ENCODE measurements around the gene GFM1.

Gene GFM1

GRCh38 chr3:158663832-158664231 lies 19.5 kb downstream of the GFM1 start:
- no peak for DNase-seq (ENCODE audit: low spot score)
- no peaks in the 10 kb centered on the region for H3K9me3 ChIP-seq (replicated peaks in 1 of 2; ENCODE audit: control insufficient read depth in 2 of 2, insufficient read depth in 1 of 2, low read depth in 1 of 2, low read length in 2 of 2)
- H3K23ac ChIP-seq (ENCODE audit: low read depth, low read length, poor library complexity) = no peak overlapping the region
- H3K4me2 ChIP-seq (ENCODE audit: insufficient read depth, low read length, poor library complexity, severe bottlenecking) = no peak overlapping the region
- H3K4me1 ChIP-seq (ENCODE audit: control insufficient read depth in 2 of 2, insufficient read depth in 1 of 2, low read depth in 1 of 2, low read length in 2 of 2) = no peaks in the 10 kb centered on the region
- no peak overlapping the region for H3K4ac ChIP-seq (ENCODE audit: low read length)
- no peak overlapping the region for H3K18ac ChIP-seq (ENCODE audit: low read length)
- no peaks in the 10 kb centered on the region for H3K79me1 ChIP-seq (ENCODE audit: low read depth, low read length)
- peaks cover 12 to 96% of the 10 kb centered on the region in 2 donors for H3K36me3 ChIP-seq (replicated peaks in 1 of 2; ENCODE audit: control insufficient read depth in 2 of 2, insufficient read depth in 2 of 2, low read length in 2 of 2)
- H2BK120ac ChIP-seq (ENCODE audit: low read depth, low read length) = no peak overlapping the region
- no peak overlapping the region for H3K27ac ChIP-seq (replicated peaks; ENCODE audit: low read length)
- H2BK5ac ChIP-seq (ENCODE audit: low read length) = no peak overlapping the region
- H2BK15ac ChIP-seq (ENCODE audit: low read length) = no peak overlapping the region
- H3K4me3 ChIP-seq (ENCODE audit: low read length in 2 of 2) = no peak overlapping the region
- H2AFZ ChIP-seq (ENCODE audit: low read length) = no peak overlapping the region
- H3K14ac ChIP-seq (ENCODE audit: low read length) = no peak overlapping the region
- H4K91ac ChIP-seq (ENCODE audit: low read depth, low read length, poor library complexity) = no peak overlapping the region
- no peaks in the 10 kb centered on the region for H3K27me3 ChIP-seq (ENCODE audit: control insufficient read depth in 3 of 3, insufficient read depth in 3 of 3, low read depth in 1 of 3, low read length in 3 of 3)
- H3K9ac ChIP-seq (ENCODE audit: low read depth, low read length, poor library complexity) = no peak overlapping the region
- no peak overlapping the region for H2BK12ac ChIP-seq (ENCODE audit: low read length)
- no peak overlapping the region for H2AK5ac ChIP-seq (ENCODE audit: low read depth, low read length)
- H4K8ac ChIP-seq (ENCODE audit: low read depth, low read length) = no peak overlapping the region
- no CpG with 5 or more reads among the region's 1 CpG for WGBS, 2 donors (ENCODE audit: extremely low coverage in 2 of 2, insufficient read length in 2 of 2, insufficient replicate concordance in 1 of 2)

GRCh38 chr3:158666416-158666815 lies 22.1 kb downstream of the GFM1 start:
- Histone ChIP-seq H4K8ac (ENCODE audit: low read depth, low read length) (no peak overlapping the region), H2AK5ac (ENCODE audit: low read depth, low read length) (no peak overlapping the region), H3K4me3 (ENCODE audit: low read length in 2 of 2) (no peak overlapping the region), H3K36me3 (replicated peaks in 1 of 2; ENCODE audit: control insufficient read depth in 2 of 2, insufficient read depth in 2 of 2, low read length in 2 of 2) (peaks cover 7 to 87% of the 10 kb centered on the region in 2 donors), H3K79me1 (ENCODE audit: low read depth, low read length) (no peaks in the 10 kb centered on the region), H3K9ac (ENCODE audit: low read depth, low read length, poor library complexity) (no peak overlapping the region), H2AFZ (ENCODE audit: low read length) (no peak overlapping the region), H3K4me1 (ENCODE audit: control insufficient read depth in 2 of 2, insufficient read depth in 1 of 2, low read depth in 1 of 2, low read length in 2 of 2) (no peaks in the 10 kb centered on the region), H3K9me3 (replicated peaks in 1 of 2; ENCODE audit: control insufficient read depth in 2 of 2, insufficient read depth in 1 of 2, low read depth in 1 of 2, low read length in 2 of 2) (no peaks in the 10 kb centered on the region), H3K23ac (ENCODE audit: low read depth, low read length, poor library complexity) (no peak overlapping the region), H2BK5ac (ENCODE audit: low read length) (no peak overlapping the region), H4K91ac (ENCODE audit: low read depth, low read length, poor library complexity) (no peak overlapping the region), H3K14ac (ENCODE audit: low read length) (no peak overlapping the region), H3K18ac (ENCODE audit: low read length) (no peak overlapping the region), H2BK15ac (ENCODE audit: low read length) (no peak overlapping the region), H3K4ac (ENCODE audit: low read length) (no peak overlapping the region), H3K27me3 (ENCODE audit: control insufficient read depth in 3 of 3, insufficient read depth in 3 of 3, low read depth in 1 of 3, low read length in 3 of 3) (no peaks in the 10 kb centered on the region), H3K4me2 (ENCODE audit: insufficient read depth, low read length, poor library complexity, severe bottlenecking) (no peak overlapping the region), H2BK120ac (ENCODE audit: low read depth, low read length) (no peak overlapping the region), H3K27ac (replicated peaks; ENCODE audit: low read length) (no peak overlapping the region), H2BK12ac (ENCODE audit: low read length) (no peak overlapping the region)
- no peak for DNase-seq (ENCODE audit: low spot score)
- WGBS, 2 donors (ENCODE audit: extremely low coverage in 2 of 2, insufficient read length in 2 of 2, insufficient replicate concordance in 1 of 2) = no CpG with 5 or more reads among the region's 3 CpGs

- no peak overlapping the region for H3K23ac ChIP-seq (ENCODE audit: low read depth, low read length, poor library complexity)
- no peak overlapping the region for H3K4ac ChIP-seq (ENCODE audit: low read length)
- H3K27me3 ChIP-seq (ENCODE audit: control insufficient read depth in 3 of 3, insufficient read depth in 3 of 3, low read depth in 1 of 3, low read length in 3 of 3) = no peaks in the 10 kb centered on the region
- H2BK15ac ChIP-seq (ENCODE audit: low read length) = no peak overlapping the region
- H3K9ac ChIP-seq (ENCODE audit: low read depth, low read length, poor library complexity) = no peak overlapping the region
- no peak overlapping the region for H2BK120ac ChIP-seq (ENCODE audit: low read depth, low read length)
- H3K14ac ChIP-seq (ENCODE audit: low read length) = no peak overlapping the region
- H4K91ac ChIP-seq (ENCODE audit: low read depth, low read length, poor library complexity) = no peak overlapping the region
- no peak overlapping the region for H3K4me3 ChIP-seq (ENCODE audit: low read length in 2 of 2)
- H3K4me1 ChIP-seq (ENCODE audit: control insufficient read depth in 2 of 2, insufficient read depth in 1 of 2, low read depth in 1 of 2, low read length in 2 of 2) = peaks cover 0 to 2% of the 10 kb centered on the region in 2 donors
- DNase-seq (ENCODE audit: low spot score) = no peak
- H3K9me3 ChIP-seq (replicated peaks in 1 of 2; ENCODE audit: control insufficient read depth in 2 of 2, insufficient read depth in 1 of 2, low read depth in 1 of 2, low read length in 2 of 2) = no peaks in the 10 kb centered on the region
- H2AFZ ChIP-seq (ENCODE audit: low read length) = no peak overlapping the region
- WGBS, 2 donors (ENCODE audit: extremely low coverage in 2 of 2, insufficient read length in 2 of 2, insufficient replicate concordance in 1 of 2) = no CpG with 5 or more reads among the region's 2 CpGs
- no peaks in the 10 kb centered on the region for H3K79me1 ChIP-seq (ENCODE audit: low read depth, low read length)
- H2BK5ac ChIP-seq (ENCODE audit: low read length) = no peak overlapping the region
- no peak overlapping the region for H4K8ac ChIP-seq (ENCODE audit: low read depth, low read length)
- H2BK12ac ChIP-seq (ENCODE audit: low read length) = no peak overlapping the region
- H3K18ac ChIP-seq (ENCODE audit: low read length) = no peak overlapping the region
- H3K4me2 ChIP-seq (ENCODE audit: insufficient read depth, low read length, poor library complexity, severe bottlenecking) = no peak overlapping the region
- no peak overlapping the region for H2AK5ac ChIP-seq (ENCODE audit: low read depth, low read length)
- H3K27ac ChIP-seq (replicated peaks; ENCODE audit: low read length) = no peak overlapping the region
- peaks cover 6 to 70% of the 10 kb centered on the region in 2 donors for H3K36me3 ChIP-seq (replicated peaks in 1 of 2; ENCODE audit: control insufficient read depth in 2 of 2, insufficient read depth in 2 of 2, low read length in 2 of 2)
These were observed 24.2 kb downstream of the GFM1 start for GRCh38 chr3:158668506-158668905.

GRCh38 chr3:158671821-158672214 lies 27.5 kb downstream of the GFM1 start:
- peak; percentile 4 for DNase-seq (ENCODE audit: low spot score)
- no peak overlapping the region for H3K14ac ChIP-seq (ENCODE audit: low read length)
- H2BK120ac ChIP-seq (ENCODE audit: low read depth, low read length) = no peak overlapping the region
- no peak overlapping the region for H3K27ac ChIP-seq (replicated peaks; ENCODE audit: low read length)
- H3K4me1 ChIP-seq (ENCODE audit: control insufficient read depth in 2 of 2, insufficient read depth in 1 of 2, low read depth in 1 of 2, low read length in 2 of 2) = peaks cover 0 to 2% of the 10 kb centered on the region in 2 donors
- H3K4ac ChIP-seq (ENCODE audit: low read length) = no peak overlapping the region
- H4K8ac ChIP-seq (ENCODE audit: low read depth, low read length) = no peak overlapping the region
- H3K79me1 ChIP-seq (ENCODE audit: low read depth, low read length) = no peaks in the 10 kb centered on the region
- H2AK5ac ChIP-seq (ENCODE audit: low read depth, low read length) = no peak overlapping the region
- H2AFZ ChIP-seq (ENCODE audit: low read length) = peak overlapping the region; percentile 66
- WGBS, 2 donors (ENCODE audit: extremely low coverage in 2 of 2, insufficient read length in 2 of 2, insufficient replicate concordance in 1 of 2) = no CpG with 5 or more reads among the region's 6 CpGs
- H3K4me2 ChIP-seq (ENCODE audit: insufficient read depth, low read length, poor library complexity, severe bottlenecking) = peak overlapping the region; percentile 65
- H3K27me3 ChIP-seq (ENCODE audit: control insufficient read depth in 3 of 3, insufficient read depth in 3 of 3, low read depth in 1 of 3, low read length in 3 of 3) = no peaks in the 10 kb centered on the region
- H3K9me3 ChIP-seq (replicated peaks in 1 of 2; ENCODE audit: control insufficient read depth in 2 of 2, insufficient read depth in 1 of 2, low read depth in 1 of 2, low read length in 2 of 2) = no peaks in the 10 kb centered on the region
- peak overlapping the region; percentile 84 for H3K9ac ChIP-seq (ENCODE audit: low read depth, low read length, poor library complexity)
- no peak overlapping the region for H2BK15ac ChIP-seq (ENCODE audit: low read length)
- H2BK5ac ChIP-seq (ENCODE audit: low read length) = no peak overlapping the region
- no peak overlapping the region for H3K23ac ChIP-seq (ENCODE audit: low read depth, low read length, poor library complexity)
- H4K91ac ChIP-seq (ENCODE audit: low read depth, low read length, poor library complexity) = no peak overlapping the region
- no peak overlapping the region for H3K18ac ChIP-seq (ENCODE audit: low read length)
- peak overlapping the region; percentile 45 to 79 for H3K4me3 ChIP-seq (ENCODE audit: low read length in 2 of 2)
- no peak overlapping the region for H2BK12ac ChIP-seq (ENCODE audit: low read length)
- peaks cover 5 to 48% of the 10 kb centered on the region in 2 donors for H3K36me3 ChIP-seq (replicated peaks in 1 of 2; ENCODE audit: control insufficient read depth in 2 of 2, insufficient read depth in 2 of 2, low read length in 2 of 2)

All from neuronal stem cell (in vitro differentiated cells).